GM21447 (cell line): ENCODE measurements around the gene TUBB4B.
"Not testable (repeated sequence)": the region's sequence is repeated elsewhere in the genome, so short reads cannot be mapped to it uniquely, and the experiment has no call there.

Experiments
- ATAC-seq: cut with Tn5 transposase; IDR thresholded peaks from one replicate; pipeline ENCODE4 v1.9.1; 2021; ENCODE audit not compliant: unreplicated experiment

Gene TUBB4B

DNA sequence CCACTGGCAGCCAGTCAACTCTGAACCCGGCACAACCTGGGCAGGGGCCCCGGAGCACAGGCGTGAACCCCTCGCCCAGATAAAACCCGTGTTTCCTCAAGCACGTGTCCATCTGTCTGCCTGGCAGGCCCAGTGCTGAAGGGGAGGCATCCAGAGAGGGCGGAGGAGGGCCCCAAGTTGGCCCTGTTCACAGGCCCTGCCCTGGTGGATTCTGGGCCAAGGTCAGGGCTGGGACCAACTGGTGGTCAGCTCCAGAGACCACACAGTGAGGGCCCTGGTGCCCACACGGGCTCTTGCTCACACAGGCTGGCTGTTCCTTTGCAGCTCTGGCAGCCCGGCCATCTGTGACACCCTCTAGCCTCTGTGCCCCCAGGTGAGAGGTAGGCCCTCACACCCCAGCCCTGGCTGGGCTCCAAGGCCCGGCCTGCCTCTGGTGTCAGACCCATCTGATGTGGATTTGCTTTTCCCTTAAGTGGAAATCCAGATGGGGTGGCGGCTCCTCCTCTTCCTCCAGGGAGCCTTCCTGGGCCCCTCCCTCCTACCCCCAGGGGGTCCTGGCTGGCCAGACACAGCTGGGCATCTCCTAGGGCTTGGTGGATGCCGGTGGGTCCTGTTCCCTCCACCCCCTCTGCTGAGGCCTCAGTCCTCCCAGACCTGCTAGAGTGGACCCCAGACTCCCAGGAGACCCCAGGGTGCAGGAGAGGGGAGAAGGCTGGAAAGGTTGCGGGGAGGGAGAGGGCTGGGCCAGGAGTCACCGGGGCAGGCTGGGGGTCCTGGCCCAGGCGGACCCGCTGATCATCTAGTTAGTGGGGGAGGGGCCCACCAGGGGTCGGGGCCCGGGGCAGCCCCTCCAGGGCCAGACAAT, 9.5 kb downstream of the TUBB4B start:
- ATAC-seq = no peak

DNA sequence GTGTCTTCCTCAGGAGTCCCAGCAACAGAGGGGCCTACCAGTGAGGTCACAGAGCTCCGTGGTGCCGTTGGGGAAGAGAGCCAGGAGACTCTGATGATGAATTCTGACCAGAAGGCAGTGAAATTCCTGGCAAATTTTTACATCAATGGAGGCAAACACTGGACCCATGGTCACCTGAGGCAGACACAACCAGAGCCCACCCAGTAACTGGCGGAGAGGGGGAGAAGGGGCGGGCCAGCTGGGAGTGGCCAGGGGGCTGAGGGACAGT, 10.0 kb downstream of the TUBB4B start, which contains the start of gene STPG3:
STPG3 (plus strand) TSS at position 93 of the 268 bp plus-strand sequence; CDS start at position 94, 1 bp downstream.
- no peak for ATAC-seq

DNA sequence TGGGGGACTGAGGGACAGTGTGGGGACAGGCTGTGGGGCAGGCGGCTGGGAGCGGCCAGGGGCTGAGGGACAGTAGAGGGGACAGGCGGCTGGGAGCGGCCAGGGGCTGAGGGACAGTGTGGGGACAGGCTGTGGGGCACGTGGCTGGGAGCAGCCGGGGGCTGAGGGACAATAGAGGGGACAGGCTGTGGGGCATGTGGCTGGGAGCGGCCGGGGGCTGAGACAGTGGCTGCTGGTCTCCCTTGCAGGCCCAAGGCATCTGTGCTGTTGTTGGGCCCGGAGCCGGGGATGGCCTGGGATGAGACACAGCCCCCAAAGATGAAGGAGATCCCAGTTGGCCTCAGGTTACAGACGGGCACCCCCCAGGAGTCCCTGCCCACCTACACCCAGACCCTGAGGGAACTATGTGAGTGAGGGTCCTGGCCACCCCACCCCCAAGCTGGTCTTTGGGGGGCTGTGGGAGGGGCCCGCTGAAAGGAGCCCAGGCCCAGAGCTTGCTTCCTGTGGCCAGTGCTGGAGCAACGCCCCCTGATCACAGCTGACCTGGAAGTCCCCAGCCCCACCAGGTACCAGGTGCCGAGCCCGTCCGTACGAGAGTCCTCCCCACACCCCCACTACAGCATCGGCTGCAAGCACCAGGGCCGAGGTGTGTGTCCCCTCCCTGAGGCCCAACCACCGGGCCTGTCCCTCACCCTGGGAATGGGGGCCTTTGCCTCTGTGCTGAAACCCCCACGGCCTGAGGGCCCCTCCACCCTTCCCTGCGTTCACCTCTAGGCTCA, 10.6 kb downstream of the TUBB4B start:
- no peak for ATAC-seq

DNA sequence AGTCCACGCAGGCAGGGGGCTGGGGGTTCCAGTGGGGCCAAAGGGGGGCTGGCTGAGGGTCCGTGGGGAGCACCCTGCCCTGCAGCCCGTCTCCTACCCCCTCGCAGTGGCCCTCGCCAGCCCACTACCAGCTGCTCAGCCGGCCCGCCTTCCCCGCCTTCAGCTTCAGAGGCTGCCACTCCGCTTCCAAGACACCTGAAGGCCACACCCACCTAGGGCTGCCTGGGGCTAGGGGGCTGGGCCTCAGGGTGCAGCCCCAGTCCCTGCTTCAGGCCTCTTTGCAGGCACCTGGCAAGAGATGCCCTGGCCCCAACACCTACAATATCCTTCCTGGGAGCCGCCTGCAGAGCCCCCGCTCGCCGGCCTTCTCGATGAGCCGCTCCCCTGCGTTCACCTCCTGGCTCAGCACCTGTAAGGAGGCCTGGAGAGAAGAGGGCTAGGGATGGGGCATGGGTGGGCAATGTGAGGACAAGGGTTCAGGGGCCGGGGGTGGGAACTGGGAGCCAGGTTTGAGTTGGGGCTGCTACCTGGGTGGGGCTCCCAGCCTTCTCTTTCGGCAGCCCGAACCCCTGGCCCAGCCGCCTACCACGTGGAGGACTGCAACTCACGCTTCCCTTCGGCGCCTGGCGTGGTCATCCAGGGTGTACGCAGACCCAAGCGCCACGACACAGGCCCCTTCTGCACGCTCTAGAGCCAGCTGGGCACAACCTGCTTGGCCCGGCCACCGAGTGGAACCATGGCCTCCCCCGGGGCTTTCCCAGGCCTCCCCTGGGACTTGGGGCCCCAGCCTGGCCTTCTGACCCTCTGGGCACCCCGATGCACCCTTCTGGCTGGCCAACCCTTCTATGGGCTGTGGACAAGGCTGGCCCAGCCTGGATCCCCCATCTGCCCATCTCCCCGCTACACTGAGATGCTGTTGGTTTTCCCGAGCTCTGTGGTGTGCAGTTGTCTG, 11.7 kb downstream of the TUBB4B start:
- ATAC-seq = no peak

DNA sequence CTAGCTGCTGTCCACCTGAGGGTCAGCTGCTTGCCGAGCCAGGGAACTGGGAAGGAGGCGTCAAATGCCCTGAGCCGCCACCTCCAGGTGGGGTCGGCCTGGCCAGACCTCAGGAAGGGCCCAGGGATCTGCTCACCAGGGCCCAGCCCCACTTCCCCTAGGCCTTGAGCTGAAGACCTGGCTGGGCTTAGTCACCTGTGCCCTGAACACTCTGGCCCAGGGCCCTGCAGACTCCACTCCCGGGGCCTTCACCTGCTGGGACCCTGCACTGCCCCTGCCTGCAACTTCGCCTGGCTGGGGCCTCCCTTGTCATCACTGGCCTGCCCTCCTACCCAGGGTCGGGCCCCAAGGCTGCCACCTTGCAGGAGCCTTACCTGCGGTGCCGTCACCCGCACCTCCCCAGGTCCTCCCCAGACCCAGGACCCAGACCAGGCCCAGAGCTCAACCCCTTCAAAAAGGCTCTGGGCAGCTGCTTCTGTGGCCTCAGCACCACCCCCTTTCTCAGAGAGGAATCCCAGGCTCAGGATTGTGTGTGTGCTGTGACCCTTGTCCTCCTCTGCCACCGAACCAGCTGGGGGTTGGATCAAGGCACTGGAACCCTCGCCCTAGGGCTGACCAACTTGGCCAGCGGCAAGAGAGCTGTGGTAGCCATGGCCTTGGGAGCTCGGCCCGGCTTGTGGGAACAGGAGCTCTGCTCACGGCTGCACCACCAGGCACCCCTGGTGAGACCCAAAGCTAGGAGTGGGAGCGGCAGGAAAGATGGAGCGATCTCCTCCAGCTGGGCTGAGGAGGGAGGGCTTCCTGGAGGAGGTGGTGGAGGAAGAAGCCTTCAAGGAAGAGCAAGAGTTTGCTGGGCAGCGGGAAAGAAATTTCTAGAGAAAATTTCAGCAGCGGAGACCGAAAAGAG, 12.9 kb downstream of the TUBB4B start:
- no peak for ATAC-seq

DNA sequence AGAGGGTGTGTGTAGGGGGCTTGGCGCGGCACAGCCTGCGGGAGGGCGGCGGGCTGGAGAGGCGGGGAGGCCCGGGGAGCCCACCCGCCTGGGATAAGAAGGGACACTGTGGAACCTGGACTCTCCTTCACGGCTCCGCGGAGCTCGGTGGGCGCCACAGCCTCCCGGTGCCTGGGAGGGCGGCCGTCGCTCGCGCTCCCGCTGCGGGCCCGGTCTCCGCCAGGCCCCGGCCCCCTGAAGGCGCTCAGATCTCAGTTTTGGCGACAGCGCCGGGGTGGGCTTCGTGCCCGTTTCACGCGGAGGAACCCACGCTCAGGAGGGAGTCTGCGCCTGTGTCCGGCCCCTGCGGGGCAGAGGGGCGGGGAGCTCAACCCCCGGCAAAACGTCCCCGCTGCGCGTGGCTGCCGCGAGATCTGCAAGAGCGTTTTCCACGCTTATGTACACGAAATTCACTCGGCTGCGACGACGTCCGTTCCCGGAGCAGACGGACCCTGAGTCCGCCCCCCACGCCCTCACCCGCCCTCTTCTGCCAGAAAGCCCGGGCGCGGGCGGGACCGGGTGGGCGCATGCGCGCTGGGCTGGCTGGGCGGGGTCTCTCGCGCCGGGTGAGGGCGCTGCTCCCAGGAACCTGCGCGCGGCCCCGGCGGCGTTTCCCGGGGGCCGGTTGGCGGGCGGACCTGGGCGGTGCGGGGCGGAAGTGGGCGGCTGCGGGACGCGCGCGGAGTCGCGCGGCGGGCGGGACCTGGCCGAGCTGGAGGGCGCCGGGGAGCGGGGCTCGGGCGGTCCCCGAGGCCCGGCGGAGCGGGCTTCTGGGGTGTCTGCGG, 13.7 kb downstream of the TUBB4B start, which contains the start of gene NELFB:
NELFB (plus strand) TSS at position 704 of the 824 bp plus-strand sequence.
- ATAC-seq = peak; percentile 73

DNA sequence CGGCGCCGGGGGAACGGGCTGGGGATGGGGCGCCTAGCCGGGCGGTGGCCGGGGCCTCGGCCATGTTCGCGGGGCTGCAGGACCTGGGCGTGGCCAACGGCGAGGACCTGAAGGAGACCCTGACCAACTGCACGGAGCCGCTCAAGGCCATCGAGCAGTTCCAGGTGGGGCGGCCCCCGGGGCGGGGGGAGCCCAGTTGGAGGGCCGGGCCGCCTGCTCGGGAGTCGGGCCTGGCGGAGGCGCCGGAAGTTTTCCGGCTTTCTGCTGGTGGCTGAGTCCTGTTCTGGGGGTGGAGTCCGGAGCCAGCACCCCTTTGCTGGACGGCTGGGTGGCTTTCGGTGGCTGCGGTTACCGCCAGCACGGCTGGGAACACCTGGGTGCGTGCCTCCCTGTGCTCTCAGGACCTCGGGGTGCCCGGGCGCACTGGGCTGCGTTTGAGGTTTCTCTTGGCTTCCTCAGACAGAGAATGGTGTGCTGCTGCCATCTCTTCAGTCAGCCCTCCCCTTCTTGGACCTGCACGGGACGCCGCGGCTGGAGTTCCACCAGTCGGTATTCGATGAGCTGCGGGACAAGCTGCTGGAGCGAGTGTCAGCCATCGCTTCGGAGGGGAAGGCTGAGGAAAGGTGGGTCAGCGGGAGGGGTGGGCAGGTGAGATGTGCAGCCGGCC, 14.5 kb downstream of the TUBB4B start:
- ATAC-seq = no peak

DNA sequence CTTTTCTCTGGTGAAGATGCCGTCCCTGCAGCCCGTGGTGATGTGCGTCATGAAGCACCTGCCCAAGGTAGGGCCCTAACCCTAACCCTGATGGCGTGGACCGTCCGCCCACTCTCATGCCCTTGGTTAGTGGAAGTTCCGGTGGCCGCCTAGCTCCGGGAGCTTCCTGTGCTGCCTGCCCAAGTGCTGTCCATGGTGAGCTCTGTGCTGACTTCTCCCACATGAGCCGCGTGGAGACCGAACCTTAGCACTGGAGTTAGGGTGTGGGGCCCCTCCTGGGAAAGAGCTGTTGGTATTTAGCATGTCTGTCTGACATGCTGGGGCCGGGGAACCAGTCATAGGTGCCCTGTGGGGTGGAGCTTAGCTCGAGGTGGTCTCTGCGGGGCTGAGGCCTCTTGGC, 15.3 kb downstream of the TUBB4B start:
- no peak for ATAC-seq

DNA sequence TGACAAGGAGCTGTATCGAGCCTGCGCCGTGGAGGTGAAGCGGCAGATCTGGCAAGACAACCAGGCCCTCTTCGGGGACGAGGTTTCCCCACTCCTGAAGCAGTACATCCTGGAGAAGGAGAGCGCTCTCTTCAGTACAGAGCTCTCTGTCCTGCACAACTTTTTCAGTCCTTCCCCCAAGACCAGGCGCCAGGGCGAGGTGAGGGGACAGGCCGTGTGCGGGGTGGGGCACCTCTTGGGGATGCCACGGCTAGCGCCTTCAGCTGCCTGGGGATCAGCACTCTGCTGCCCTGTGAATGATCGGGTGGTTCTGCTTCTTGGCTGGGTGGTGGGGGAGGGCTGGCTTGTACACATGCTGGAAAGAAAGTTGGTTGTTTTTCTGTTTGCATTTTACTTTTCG, 15.8 kb downstream of the TUBB4B start:
- no peak for ATAC-seq

DNA sequence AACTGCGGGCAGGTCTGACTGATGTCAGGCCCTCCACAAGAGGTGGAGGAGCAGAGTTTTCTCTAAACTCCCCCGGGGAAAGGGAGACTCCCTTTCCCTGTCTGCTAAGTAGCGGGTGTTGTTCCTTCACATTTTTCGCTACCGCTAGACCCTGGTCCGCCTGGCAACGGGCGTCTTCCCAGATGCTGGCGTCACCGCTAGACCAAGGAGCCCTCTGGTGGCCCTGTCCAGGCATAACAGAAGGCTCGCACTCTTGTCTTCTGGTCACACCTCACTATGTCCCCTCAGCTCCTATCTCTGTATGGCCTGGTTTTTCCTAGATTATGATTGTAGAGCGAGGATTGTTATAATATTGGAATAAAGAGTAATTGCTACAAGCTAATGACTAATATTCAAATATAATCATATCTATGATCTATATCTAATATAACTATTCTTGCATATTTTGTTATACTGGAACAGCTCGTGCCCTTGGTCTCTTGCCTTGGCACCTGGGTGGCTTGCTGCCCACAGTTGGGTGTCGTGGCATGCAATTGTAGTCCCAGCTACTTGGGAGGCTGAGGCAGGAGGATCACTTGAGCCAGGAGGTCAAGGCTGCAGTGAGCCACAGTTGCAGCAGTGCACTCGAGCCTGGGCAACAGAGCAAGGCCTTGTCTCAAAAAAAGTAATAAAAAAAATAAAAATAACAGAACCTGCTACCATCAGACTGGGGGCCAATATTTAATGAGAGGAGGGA, 21.3 kb downstream of the TUBB4B start:
- not testable (repeated sequence) for ATAC-seq

DNA sequence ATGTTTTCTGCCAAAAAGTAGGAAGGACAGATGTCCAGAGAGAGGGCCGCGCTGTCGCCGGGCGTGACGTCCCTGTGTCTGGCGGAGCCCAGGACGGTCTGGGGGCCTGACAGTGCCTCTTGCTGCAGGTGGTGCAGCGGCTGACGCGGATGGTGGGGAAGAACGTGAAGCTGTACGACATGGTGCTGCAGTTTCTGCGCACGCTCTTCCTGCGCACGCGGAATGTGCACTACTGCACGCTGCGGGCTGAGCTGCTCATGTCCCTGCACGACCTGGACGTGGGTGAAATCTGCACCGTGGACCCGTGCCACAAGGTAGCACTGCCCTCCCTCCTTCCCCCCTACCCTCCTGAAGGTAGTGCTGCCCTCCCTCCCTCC, 21.8 kb downstream of the TUBB4B start:
- ATAC-seq = no peak

DNA sequence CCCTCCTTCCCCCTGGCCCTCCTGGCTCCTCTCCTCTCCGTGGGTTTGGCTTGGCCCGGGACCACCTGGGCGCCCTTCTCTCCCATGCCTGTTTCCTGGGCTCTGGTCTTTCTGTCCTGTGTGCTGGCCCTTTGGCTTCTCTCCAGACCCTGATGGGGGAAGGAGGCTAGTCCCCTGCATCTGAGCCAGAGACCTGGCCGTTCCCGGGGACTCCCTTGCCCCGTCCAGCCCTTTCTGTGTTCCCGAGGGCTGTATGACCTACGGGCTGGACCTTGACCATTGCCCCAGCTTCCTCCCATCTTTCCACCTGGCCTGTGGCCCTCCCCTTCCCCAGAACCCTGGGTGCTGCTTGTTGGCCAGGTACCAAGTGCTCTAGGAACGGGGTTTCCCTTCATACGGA, 22.4 kb downstream of the TUBB4B start:
- ATAC-seq = no peak

DNA sequence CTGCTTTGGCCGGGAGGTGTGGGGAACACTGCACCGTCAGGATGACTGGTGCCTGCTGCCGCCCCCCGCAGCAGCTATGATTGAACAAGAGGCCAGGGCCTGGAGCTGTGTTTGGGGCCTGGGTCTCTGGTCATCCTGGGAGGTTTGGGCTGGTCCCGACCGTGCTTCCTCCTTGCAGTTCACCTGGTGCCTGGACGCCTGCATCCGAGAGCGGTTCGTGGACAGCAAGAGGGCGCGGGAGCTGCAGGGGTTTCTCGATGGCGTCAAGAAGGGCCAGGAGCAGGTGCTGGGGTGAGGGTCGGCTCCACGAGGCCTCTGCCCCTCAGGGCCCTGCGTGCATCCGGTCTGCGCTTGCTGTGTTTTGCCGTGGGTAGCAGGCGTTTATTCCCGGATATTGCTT, 23.0 kb downstream of the TUBB4B start:
- ATAC-seq = no peak

DNA sequence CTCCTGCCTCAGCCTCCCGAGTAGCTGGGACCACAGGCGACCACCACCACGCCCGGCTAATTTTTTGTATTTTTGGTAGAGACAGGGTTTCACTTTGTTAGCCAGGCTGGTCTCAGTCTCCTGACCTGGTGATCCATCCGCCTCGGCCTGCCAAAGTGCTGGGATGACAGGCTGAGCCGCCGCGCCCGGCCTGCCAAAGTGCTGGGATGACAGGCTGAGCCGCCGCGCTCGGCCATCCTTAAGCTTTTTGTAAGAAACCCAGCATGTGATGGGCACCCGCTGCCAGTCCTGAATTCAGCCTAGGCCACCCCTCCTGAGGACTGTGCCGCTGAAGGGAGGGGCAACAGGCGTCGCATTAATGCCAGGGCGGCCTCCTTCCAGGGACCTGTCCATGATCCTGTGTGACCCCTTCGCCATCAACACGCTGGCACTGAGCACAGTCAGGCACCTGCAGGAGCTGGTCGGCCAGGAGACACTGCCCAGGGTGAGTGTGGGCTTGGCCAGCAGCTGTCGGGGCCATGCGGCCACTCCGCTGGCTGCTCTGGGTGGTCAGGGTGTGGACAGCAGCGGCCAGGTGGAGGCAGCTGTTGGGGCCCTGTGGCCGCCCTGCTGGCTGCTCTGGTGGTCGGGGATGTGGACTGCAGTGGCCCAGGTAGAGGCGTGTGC, 24.5 kb downstream of the TUBB4B start:
- no peak for ATAC-seq

DNA sequence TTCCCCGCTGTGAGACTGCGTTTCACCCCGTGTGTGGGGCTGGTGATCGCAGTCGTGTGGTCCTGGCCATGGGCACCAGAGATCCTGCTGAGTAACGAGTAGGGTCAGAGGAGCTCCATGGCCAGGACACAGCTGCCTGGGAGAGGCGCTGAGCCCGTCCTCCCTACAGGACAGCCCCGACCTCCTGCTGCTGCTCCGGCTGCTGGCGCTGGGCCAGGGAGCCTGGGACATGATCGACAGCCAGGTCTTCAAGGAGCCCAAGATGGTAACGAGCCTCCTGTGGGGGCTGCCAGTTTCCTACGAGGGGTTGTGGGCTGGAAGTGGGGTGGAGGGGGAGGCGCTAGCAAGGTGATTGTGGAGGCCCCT, 25.1 kb downstream of the TUBB4B start:
- ATAC-seq = no peak

DNA sequence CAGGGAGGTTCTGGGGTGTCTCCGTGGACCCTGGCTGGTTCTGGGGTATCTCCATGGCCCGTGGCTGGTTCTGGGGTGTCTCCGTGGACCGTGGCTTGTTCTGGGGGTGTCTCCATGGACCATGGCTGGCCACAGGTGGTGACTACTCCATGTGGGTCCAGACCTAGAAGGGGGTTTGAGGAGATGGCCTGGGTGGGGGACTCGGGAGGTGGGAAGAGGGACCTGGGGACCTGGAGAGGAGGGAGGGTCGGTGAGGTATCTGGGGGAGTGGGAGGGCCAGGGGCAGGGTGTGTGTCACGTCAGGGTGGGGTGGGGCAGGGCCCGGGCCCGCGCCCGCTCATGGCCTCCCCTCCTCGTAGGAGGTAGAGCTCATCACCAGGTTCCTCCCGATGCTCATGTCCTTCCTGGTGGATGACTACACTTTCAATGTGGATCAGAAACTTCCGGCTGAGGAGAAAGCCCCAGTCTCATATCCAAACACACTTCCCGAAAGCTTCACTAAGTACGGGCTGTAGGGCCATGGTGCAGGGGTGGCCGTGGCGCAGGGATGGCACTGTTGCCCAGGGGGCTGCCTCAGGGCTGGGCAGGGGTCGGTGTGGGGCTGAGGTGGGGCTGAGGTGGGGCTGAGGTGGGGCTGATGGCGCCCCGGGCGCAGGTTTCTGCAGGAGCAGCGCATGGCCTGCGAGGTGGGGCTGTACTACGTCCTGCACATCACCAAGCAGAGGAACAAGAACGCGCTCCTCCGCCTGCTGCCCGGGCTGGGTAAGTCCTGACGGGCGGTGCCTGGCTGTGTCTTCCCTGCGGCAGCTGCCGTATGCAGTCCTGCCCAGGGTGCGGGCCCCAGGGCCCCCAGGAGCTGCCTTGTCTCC, 25.7 kb downstream of the TUBB4B start:
- ATAC-seq = no peak

DNA sequence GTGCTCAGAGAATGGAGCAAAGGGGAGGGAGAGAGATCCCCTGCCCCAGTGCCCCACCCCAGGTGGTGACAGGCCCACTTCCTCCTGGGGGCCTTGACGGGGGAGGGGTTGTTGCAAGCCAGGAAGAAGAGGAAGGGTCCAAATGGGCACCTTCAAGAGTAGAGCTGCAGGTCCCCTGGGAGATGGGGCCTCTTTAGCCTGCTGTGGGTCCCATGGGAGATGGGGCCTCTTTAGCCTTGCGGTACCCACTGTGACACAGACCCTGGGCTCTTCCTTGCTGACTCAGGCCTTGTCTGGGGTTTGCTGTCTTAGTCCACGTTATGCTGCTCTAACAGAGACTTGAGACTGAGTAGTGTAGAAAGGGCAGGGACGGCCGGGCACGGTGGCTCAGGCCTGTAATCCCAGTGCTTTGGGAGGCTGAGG, 26.9 kb downstream of the TUBB4B start:
- ATAC-seq = peak; percentile 43
